Neuronal stem cell (in vitro differentiated cells): ENCODE results near the gene GP9.

ENCODE experiments used
- DNase-seq: peaks from one replicate; pipeline ENCODE4 v3.0.0-alpha.2; 2013; ENCODE audit warnings: low spot score
- H2AFZ ChIP-seq: one replicate; pipeline ENCODE4 v1.6.1; 2013; ENCODE audit warnings: mild to moderate bottlenecking, low read length, inconsistent platforms
- H2AK5ac ChIP-seq: 2 replicates; pipeline ENCODE4 v1.6.1; 2013; ENCODE audit warnings: low read depth, mild to moderate bottlenecking, inconsistent platforms, low read length, moderate library complexity, mixed read lengths
- H2BK120ac ChIP-seq: 2 replicates; pipeline ENCODE4 v1.6.1; 2013; ENCODE audit warnings: low read depth, mild to moderate bottlenecking, inconsistent platforms, low read length, moderate library complexity, mixed read lengths
- H2BK12ac ChIP-seq: one replicate; pipeline ENCODE4 v1.6.1; 2013; ENCODE audit warnings: low read length, inconsistent platforms
- H2BK15ac ChIP-seq: 2 replicates; pipeline ENCODE4 v1.6.1; 2013; ENCODE audit warnings: mild to moderate bottlenecking, low read length, inconsistent platforms, mixed read lengths
- H2BK5ac ChIP-seq: one replicate; pipeline ENCODE4 v1.6.1; 2013; ENCODE audit warnings: inconsistent platforms, mild to moderate bottlenecking, low read length, moderate library complexity
- H3K14ac ChIP-seq: one replicate; pipeline ENCODE4 v1.6.1; 2013; ENCODE audit warnings: low read length, inconsistent platforms
- H3K18ac ChIP-seq: 2 replicates; pipeline ENCODE4 v1.6.1; 2013; ENCODE audit warnings: low read length, inconsistent platforms
- H3K23ac ChIP-seq: 2 replicates; pipeline ENCODE4 v1.6.1; 2013; ENCODE audit warnings: low read depth, mild to moderate bottlenecking, mixed read lengths, low read length, inconsistent platforms; ENCODE audit not compliant: poor library complexity
- H3K27ac ChIP-seq: replicated peaks from 3 replicates; pipeline ENCODE4 v1.5.1; 2013; ENCODE audit warnings: low read length, inconsistent platforms
- H3K27me3 ChIP-seq, 3 experiments: 2 replicates each; pipeline ENCODE4 v1.6.1; 2013; ENCODE audit warnings: low read length in 3 of 3, mild to moderate bottlenecking in 2 of 3, inconsistent platforms in 1 of 3, low read depth in 1 of 3, mixed read lengths in 1 of 3, moderate library complexity in 1 of 3; ENCODE audit not compliant: control insufficient read depth in 3 of 3, insufficient read depth in 3 of 3
- H3K36me3 ChIP-seq, 2 donors: replicated peaks in 1 of 2; 2 replicates each; pipeline ENCODE4 v1.6.1; 2013; ENCODE audit warnings: low read length in 2 of 2; ENCODE audit not compliant: control insufficient read depth in 2 of 2, insufficient read depth in 2 of 2
- H3K4ac ChIP-seq: 2 replicates; pipeline ENCODE4 v1.6.1; 2013; ENCODE audit warnings: inconsistent platforms, mild to moderate bottlenecking, low read length, moderate library complexity
- H3K4me1 ChIP-seq, 2 donors: 1 replicate in 1 of 2; 2 replicates in 1 of 2; pipeline ENCODE4 v1.6.1; 2013; ENCODE audit warnings: low read length in 2 of 2, low read depth in 1 of 2; ENCODE audit not compliant: control insufficient read depth in 2 of 2, insufficient read depth in 1 of 2
- H3K4me2 ChIP-seq: one replicate; pipeline ENCODE4 v1.6.1; 2013; ENCODE audit warnings: mild to moderate bottlenecking, low read length, inconsistent platforms; ENCODE audit not compliant: insufficient read depth, poor library complexity, severe bottlenecking
- H3K4me3 ChIP-seq, 2 donors: 2 replicates each; pipeline ENCODE4 v1.5.1; 2013; ENCODE audit warnings: low read length in 2 of 2, mild to moderate bottlenecking in 2 of 2, inconsistent platforms in 1 of 2, moderate library complexity in 1 of 2
- H3K79me1 ChIP-seq: one replicate; pipeline ENCODE4 v1.6.1; 2013; ENCODE audit warnings: low read depth, mild to moderate bottlenecking, inconsistent platforms, low read length, moderate library complexity
- H3K9ac ChIP-seq: one replicate; pipeline ENCODE4 v1.6.1; 2013; ENCODE audit warnings: mild to moderate bottlenecking, low read depth, low read length, inconsistent platforms; ENCODE audit not compliant: poor library complexity
- H3K9me3 ChIP-seq, 2 donors: replicated peaks in 1 of 2; 2 replicates each; pipeline versions ENCODE3 to v1.6.1; 2013; ENCODE audit warnings: low read length in 2 of 2, mild to moderate bottlenecking in 2 of 2, inconsistent platforms in 1 of 2, low read depth in 1 of 2, mixed read lengths in 1 of 2, moderate library complexity in 1 of 2; ENCODE audit not compliant: control insufficient read depth in 2 of 2, insufficient read depth in 1 of 2
- H4K8ac ChIP-seq: one replicate; pipeline ENCODE4 v1.6.1; 2013; ENCODE audit warnings: low read depth, mild to moderate bottlenecking, inconsistent platforms, low read length, moderate library complexity
- H4K91ac ChIP-seq: one replicate; pipeline ENCODE4 v1.6.1; 2013; ENCODE audit warnings: low read length, low read depth, mild to moderate bottlenecking, inconsistent platforms; ENCODE audit not compliant: poor library complexity
- WGBS, 2 donors: extraction: QIAGEN DNeasy Blood & Tissue Kit; methylation state at CpG; one replicate each; pipeline ENCODE4 v1.1.7; 2013; ENCODE audit warnings: missing lambda C conversion rate in 2 of 2, mixed read lengths in 1 of 2; ENCODE audit not compliant: insufficient read length in 2 of 2, insufficient replicate concordance in 1 of 2; ENCODE audit errors: extremely low coverage in 2 of 2; 5-methylcytosine and 5-hydroxymethylcytosine counted together

GP9 gene

GRCh38 chr3:129025108-129025507, 35.5 kb upstream of the GP9 start:
- Histone ChIP-seq H3K4me2 (no peak overlapping the region), H3K9me3 (peaks cover 0 to 7% of the 10 kb centered on the region in 2 donors), H3K14ac (no peak overlapping the region), H2BK5ac (no peak overlapping the region), H3K27ac (no peak overlapping the region), H3K4me1 (peaks cover 0 to 2% of the 10 kb centered on the region in 2 donors), H3K27me3 (no peaks in the 10 kb centered on the region), H3K18ac (no peak overlapping the region), H3K79me1 (no peaks in the 10 kb centered on the region), H2BK120ac (peak overlapping the region; percentile 69), H3K36me3 (peaks cover 0 to 43% of the 10 kb centered on the region in 2 donors), H3K9ac (no peak overlapping the region), H2AK5ac (no peak overlapping the region), H2BK15ac (no peak overlapping the region), H4K8ac (no peak overlapping the region), H3K23ac (no peak overlapping the region), H3K4ac (no peak overlapping the region), H2AFZ (no peak overlapping the region), H4K91ac (no peak overlapping the region), H3K4me3 (no peak overlapping the region), H2BK12ac (no peak overlapping the region)
- no CpG with 5 or more reads among the region's 15 CpGs for WGBS, 2 donors
- DNase-seq = no peak

DNA sequence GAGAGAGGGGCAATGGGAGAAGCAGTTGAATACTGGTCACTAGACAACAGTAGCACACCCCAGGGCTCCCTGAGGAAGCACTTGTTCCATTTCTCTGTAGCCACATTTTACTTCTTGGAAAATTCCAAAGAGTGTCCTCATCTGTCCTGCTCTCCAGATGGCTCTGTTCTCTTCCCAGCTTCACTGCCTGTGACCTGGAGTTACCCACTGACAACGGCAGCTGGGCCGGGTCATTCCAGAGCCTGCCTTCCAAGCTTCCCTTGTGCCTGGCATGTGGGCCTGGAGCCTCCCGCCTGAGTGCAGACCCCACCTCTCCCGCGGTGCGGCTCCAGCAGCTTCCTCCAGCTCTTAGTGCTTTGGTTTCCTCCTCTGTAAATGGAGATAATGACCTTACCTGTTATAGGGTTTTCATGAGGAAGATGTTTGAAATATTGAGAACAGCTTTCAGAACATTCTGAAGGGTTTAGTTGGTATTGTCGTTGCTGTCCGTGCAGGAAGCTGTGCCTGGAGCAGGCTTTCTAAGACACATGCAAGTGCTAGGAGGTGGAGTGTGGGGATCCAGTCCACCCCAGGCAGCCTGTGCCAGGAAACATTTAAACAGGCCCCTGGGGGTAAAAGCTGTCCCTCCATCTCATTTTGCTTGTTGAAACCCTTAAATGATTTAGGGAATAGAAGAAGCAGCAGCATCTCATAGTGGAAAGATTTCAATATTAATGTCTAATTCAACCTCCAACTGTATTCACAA, 34.7 kb upstream of the GP9 start:
- H3K9me3 ChIP-seq = peaks cover 0 to 7% of the 10 kb centered on the region in 2 donors
- no peak overlapping the region for H2AFZ ChIP-seq
- H3K27ac ChIP-seq = no peak overlapping the region
- H3K36me3 ChIP-seq = peaks cover 0 to 50% of the 10 kb centered on the region in 2 donors
- no peak overlapping the region for H3K14ac ChIP-seq
- H3K27me3 ChIP-seq = no peaks in the 10 kb centered on the region
- H2BK12ac ChIP-seq = no peak overlapping the region
- H3K4me3 ChIP-seq = no peak overlapping the region
- no peak overlapping the region for H2BK5ac ChIP-seq
- H3K9ac ChIP-seq = no peak overlapping the region
- peak overlapping the region; percentile 12 for H3K18ac ChIP-seq
- peak overlapping the region; percentile 69 for H2BK120ac ChIP-seq
- H2BK15ac ChIP-seq = no peak overlapping the region
- no peak overlapping the region for H4K91ac ChIP-seq
- no CpG with 5 or more reads among the region's 8 CpGs for WGBS, 2 donors
- peaks cover 0 to 2% of the 10 kb centered on the region in 2 donors for H3K4me1 ChIP-seq
- H4K8ac ChIP-seq = no peak overlapping the region
- H3K23ac ChIP-seq = no peak overlapping the region
- H3K4me2 ChIP-seq = no peak overlapping the region
- no peak for DNase-seq
- H2AK5ac ChIP-seq = no peak overlapping the region
- no peaks in the 10 kb centered on the region for H3K79me1 ChIP-seq
- H3K4ac ChIP-seq = no peak overlapping the region

DNA sequence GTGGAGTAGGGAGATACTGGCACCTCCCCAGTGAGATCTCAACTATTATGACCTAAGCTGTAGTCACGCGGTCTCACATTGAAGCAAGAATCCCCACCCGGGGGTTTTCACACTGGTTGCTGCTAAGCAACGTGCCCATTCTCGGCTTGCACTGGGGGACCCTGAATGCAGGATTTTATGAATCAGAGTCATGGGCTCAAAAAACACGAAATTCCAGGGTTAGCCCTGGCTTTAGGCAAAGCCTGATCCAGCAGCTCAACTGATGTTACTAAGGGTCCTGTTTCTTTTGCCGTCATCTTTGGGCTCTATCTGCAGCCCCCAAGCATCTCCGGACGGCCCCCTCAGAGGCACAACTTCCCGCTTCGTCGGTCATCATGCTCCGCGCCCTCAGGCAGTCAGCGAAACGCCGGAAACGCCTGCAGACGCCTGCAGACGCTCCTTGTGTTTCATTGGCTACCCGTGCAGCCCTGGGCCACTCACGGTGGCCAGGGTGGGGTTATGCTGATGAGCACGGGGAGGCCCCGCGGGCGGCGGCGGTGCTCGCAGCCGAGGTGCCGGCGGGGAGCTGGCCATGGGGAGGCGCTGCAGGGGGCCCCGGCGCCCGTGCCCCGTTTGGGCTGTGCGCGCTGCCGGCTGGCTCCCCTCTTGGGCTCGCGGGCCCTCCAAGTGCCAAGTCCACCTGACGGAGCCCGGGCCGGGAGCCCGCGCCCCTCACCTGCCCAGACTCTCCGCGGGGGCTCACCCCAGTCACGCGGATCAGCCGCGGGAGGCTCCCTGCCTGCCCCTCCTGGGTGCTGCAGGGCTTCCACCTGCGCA, 33.6 kb upstream of the GP9 start:
- no peak overlapping the region for H2AFZ ChIP-seq
- no peak overlapping the region for H2BK5ac ChIP-seq
- no peak overlapping the region for H2AK5ac ChIP-seq
- H3K27me3 ChIP-seq = no peaks in the 10 kb centered on the region
- no peak overlapping the region for H3K27ac ChIP-seq
- H3K14ac ChIP-seq = no peak overlapping the region
- peak overlapping the region; percentile 82 for H2BK15ac ChIP-seq
- H3K4me2 ChIP-seq = peak overlapping the region; percentile 84
- no CpG with 5 or more reads among the region's 54 CpGs for WGBS, 2 donors
- H3K79me1 ChIP-seq = no peaks in the 10 kb centered on the region
- no peak overlapping the region for H3K9ac ChIP-seq
- H3K36me3 ChIP-seq = peaks cover 0 to 60% of the 10 kb centered on the region in 2 donors
- H4K91ac ChIP-seq = no peak overlapping the region
- peak overlapping the region in 1 of 2 donors; percentile 79 for H3K4me3 ChIP-seq
- H2BK120ac ChIP-seq = no peak overlapping the region
- no peak overlapping the region for H3K4ac ChIP-seq
- H3K9me3 ChIP-seq = peaks cover 0 to 7% of the 10 kb centered on the region in 2 donors
- H3K23ac ChIP-seq = no peak overlapping the region
- H2BK12ac ChIP-seq = no peak overlapping the region
- peak; percentile 73 for DNase-seq
- H3K18ac ChIP-seq = peak overlapping the region; percentile 97
- H3K4me1 ChIP-seq = peaks cover 0 to 2% of the 10 kb centered on the region in 2 donors
- H4K8ac ChIP-seq = no peak overlapping the region

- peaks cover 0 to 2% of the 10 kb centered on the region in 2 donors for H3K9me3 ChIP-seq
- no peak overlapping the region for H3K4ac ChIP-seq
- H3K36me3 ChIP-seq = peaks cover 0 to 62% of the 10 kb centered on the region in 2 donors
- no peak for DNase-seq
- peak overlapping the region; percentile 82 for H2BK15ac ChIP-seq
- no peak overlapping the region for H2AK5ac ChIP-seq
- no peak overlapping the region for H3K9ac ChIP-seq
- peak overlapping the region; percentile 84 for H3K4me2 ChIP-seq
- no peak overlapping the region for H4K8ac ChIP-seq
- H2BK5ac ChIP-seq = no peak overlapping the region
- H3K79me1 ChIP-seq = no peaks in the 10 kb centered on the region
- H3K27ac ChIP-seq = no peak overlapping the region
- H2BK12ac ChIP-seq = no peak overlapping the region
- peaks cover 0 to 2% of the 10 kb centered on the region in 2 donors for H3K4me1 ChIP-seq
- peak overlapping the region; percentile 97 for H3K18ac ChIP-seq
- no peaks in the 10 kb centered on the region for H3K27me3 ChIP-seq
- no peak overlapping the region for H2AFZ ChIP-seq
- no peak overlapping the region for H3K14ac ChIP-seq
- no peak overlapping the region for H2BK120ac ChIP-seq
- no CpG with 5 or more reads among the region's 15 CpGs for WGBS, 2 donors
- H3K23ac ChIP-seq = no peak overlapping the region
- no peak overlapping the region for H4K91ac ChIP-seq
- H3K4me3 ChIP-seq = peak overlapping the region in 1 of 2 donors; percentile 79
Measured at GRCh38 chr3:129027544-129027880, 33.1 kb upstream of the GP9 start.
